T-helper 22 cell (primary cell): ENCODE data around the gene FGF12.

Experiments
- DNase-seq: peaks from one replicate; pipeline ENCODE4 v3.0.0-alpha.2; 2020; ENCODE audit warnings: low read depth

The FGF12 gene

DNA sequence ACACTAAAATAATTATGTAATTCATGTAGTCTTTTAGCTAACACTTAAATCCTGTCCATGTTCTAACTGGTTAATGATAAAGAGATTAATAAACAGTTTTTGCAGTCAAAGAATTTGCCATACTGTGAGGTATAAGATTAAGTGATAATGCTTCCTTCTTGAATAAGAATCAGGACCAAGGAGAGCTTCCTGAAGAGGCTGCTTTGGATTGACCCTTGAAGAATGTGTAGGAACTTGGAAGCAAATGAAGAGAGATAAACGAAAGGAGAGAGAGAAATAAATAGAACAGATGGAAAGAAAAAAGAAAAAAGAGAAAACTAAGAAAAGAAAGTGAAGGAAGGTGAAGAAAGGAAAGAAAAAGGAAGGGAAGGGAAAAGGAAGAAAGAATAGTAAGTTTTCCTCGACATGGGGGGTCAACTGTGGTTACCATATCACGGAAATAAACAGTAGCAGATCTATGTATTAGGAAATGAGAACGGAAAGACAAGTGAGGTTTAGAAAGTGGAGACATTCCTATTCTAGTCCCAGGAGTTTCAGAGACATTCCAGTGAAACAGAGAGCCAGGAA lies 539.8 kb downstream of the FGF12 start:
- DNase-seq: no peak

DNA sequence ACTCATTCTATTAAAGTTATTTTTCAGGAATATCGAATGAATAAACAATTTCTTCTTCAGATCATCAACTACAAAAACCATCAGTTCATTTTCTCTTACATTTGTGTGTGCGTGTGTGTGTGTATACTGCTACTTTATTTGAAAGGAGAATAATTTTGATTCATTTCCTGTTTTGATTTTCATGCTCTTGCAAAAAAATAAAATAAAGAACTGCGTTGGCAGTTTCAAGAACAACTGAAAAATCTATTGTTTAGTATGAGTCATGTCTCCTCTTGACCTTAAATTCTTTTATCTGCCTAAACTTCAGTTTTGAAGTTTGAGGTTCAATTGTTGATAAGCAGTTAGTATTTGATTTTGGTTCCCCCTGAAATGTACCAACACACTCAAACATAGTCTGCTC lies 540.8 kb downstream of the FGF12 start:
- DNase-seq: no peak

- DNase-seq: no peak
Measured at GRCh38 chr3:192186045-192186444, 541.3 kb downstream of the FGF12 start.

DNA sequence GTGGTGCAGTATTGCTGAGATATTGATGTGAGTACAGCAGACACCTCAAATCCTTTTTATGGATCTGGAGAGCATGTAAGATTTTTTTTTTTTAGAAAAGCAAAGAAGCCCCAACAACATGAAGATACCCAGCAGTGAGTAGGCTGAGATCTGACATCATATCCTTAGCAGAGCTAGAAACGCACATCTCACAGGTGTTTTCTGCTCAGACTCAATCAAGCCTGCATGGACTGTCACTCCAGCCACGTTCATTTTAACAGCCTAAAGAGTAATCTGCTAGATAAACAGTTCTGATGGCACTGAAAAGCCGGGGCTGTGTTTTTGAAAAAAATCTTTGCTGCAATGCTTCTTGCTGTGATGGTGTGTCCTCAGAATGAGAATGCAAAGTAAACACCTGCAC lies 544.2 kb downstream of the FGF12 start:
- no peak for DNase-seq

- no peak for DNase-seq
Measured at GRCh38 chr3:192181151-192181550, 546.2 kb downstream of the FGF12 start.

DNA sequence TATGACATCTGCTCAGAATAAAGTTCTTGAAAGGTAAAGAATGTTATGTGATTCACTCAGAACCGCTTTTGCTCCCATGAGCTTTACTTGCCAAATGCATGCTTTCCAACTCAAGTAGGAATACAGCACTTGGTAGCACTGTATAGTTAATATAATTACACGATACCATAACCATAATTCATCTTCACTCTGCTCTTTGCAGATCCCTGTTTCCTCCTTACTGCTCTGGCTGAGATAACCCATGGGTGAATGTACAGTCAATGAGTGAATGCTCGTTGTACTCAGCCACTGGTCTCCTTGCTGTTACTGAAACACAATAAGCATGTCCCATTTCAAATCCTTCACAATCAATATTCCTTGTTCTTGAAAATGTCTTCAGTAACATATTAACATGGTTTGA lies 550.0 kb downstream of the FGF12 start:
- DNase-seq: no peak

DNA sequence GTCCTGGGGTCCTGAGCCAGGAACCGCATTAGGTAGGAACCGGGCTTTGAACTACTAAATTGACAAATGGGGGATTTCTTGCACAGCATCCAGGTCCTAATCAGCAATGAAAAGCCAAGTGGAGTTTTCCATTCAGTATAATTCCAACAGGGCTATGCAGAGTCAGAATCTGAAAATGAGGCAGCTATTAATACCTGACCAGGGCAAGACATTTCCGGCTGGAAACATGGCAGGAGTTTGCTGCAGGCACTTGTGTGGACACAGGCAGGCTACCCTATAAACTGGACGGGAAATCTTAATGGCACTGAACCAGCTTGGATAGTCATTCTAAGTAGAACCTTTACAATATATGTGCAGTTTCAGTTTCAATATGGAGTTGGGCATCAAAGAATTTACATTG lies 553.1 kb downstream of the FGF12 start:
- DNase-seq: no peak

- no peak for DNase-seq
Measured at GRCh38 chr3:192171213-192171612, 556.1 kb downstream of the FGF12 start.

DNA sequence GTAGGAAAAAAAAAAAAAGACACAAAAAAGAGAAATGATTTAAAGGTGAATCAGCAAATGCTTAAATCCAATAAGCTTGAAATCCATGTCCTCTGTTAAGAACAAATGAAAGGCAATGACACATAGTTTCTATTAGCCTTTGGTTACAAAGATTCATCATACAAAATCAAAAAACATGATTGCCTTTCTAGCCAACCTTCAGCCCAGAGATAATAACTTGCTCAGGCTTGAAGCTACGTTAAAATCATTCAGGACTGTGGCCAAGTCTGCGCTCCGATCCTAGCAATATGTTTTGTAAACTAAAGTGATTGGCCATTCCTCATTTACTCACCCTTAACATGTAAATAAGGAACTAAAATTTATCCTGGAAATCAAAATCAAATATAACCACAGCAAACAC lies 556.7 kb downstream of the FGF12 start:
- DNase-seq: no peak

- no peak for DNase-seq
Measured at GRCh38 chr3:192170031-192170430, 557.3 kb downstream of the FGF12 start.

- no peak for DNase-seq
Measured at GRCh38 chr3:192169332-192169915, 557.9 kb downstream of the FGF12 start.

DNA sequence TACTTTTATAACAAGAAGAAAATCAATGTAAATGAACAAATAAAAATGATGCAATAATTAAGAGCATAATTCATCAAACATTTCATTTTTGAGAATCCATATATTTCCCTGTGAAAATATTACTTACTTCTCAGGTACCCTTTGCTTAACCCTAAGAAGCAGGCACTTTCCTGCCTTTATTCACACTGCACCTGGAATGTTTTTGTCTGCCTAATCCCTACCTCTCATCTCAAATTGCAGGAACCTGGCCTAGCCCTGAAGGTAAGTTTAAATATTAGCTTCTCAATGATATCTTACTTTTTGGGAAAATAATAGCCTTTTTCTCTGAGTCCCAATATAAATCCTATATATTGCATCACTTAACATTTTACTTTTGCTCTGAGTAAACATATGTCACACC lies 559.1 kb downstream of the FGF12 start:
- no peak for DNase-seq

- DNase-seq: no peak
Measured at GRCh38 chr3:192165552-192165951, 561.8 kb downstream of the FGF12 start.

DNA sequence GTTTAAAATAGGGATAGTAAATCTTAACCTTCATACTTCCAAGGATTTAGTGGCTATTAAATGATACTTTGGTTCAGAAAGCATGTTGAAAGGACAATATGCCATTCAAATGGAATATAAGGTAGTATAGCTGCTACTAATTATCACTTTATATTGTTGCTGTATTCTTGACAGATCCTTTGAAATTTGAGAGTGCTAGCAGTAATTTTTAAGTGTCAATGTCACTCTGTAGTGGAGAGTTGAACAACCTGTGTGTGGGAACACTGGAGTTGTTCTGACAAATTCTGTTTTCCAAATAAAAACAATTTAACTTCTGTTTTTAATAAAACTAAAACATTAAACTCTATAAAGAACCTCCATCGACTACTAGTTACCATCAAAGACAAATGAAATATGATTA lies 565.7 kb downstream of the FGF12 start:
- DNase-seq: no peak

DNA sequence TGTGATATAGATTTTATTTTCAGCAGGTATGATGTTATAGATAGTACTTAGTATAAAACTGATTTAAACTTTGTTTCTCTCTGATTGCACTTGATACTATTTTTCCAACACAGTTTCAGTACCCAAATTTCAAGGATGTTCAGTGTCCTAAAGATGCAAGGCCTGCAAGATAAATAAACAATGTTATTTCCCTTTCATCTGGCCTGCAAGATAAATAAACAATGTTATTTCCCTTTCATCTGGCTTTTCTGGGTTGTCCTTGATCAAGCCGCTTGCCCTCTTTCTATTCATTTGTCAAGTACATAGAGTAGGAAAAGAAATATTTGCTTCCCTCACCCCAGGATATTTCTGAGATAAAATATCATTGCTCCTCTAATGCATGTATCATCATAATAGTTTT lies 571.0 kb downstream of the FGF12 start:
- no peak for DNase-seq

- no peak for DNase-seq
Measured at GRCh38 chr3:192155194-192155593, 572.1 kb downstream of the FGF12 start.

DNA sequence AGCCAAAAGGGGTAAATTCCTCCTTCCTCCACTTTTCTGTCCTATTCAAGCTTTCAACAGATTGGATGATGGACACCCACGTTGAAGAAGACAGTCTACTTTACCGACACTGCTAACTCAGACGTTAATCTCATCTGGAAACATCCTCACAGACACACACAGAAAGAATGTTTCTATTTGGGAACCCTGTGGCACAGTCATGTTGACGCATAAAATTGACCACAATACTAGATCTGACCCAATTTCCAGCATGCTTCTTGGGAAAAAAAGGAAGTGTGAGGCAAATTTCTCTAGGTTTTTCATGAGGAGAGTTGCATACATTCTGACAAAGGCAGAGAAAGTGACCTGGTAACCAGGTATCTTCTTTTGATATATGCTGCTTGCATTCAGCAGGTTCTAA lies 594.1 kb downstream of the FGF12 start:
- no peak for DNase-seq

DNA sequence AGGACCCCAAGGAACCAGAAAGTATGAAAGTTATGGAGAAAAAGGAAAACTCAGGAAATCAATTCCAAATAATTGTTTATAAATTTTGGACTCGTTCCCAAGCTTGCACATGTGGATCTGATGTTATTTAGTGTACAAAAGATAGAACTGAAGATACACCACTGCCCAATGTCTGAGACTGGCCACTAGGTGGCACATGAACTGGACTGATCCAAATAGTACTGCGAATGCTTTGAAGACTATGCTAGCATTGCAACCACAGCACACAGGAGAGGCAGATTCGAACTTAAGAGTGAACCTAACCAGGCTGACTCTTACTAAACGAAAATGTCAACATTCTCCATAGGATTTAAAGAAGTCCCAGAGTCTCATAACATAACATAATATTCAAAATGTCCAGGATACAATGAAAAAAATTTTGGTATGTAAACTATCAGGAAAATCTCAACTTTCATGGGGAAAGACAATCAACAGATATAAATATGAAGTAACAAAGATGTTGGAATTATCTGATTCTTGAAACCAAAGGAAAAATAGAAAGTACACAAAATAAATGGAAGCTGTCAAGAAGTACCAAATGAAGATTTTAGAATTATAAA lies 596.7 kb downstream of the FGF12 start:
- DNase-seq: no peak

GRCh38 chr3:192129586-192129985 lies 597.8 kb downstream of the FGF12 start:
- DNase-seq: no peak

DNA sequence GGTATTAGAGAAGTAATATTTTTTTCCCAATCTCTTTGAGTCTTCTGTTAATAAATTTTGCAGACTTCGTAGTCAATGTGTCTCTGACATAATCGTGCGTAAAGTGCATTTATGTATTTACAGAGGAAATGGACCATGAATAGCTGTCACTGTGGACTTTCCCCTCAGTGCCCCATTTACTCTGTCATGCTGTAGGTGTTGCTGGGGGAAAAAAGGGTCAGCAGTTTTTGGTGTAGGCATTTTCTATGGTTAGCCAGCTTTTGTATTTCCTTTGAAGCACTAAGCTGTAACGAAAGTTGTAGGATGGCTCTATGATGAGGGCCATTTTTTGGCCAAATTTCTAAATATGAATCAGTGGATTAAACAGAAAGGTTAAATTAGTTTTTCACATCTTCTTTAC lies 598.4 kb downstream of the FGF12 start:
- DNase-seq: no peak

GRCh38 chr3:192128060-192128459 lies 599.3 kb downstream of the FGF12 start:
- DNase-seq: no peak

GRCh38 chr3:192122832-192123594 lies 604.3 kb downstream of the FGF12 start:
- DNase-seq: no peak

DNA sequence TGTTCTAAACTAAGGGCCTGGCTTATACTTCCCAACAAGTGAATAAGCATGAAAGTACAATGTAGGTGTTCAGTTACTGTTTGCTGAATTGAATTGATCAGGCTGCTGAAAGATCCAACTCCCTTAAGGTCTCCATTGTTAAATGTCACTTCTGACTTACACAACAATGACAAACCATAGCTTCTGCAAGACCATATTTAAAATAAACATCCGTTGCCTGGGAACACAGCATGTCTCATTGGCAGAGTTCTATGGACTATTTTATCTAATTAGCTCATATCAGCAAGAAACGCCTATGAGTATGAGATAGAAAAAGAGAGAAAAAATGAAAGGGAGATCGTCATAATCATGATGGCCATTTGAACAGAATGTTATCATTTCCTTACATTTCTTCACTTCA lies 605.4 kb downstream of the FGF12 start:
- no peak for DNase-seq
